Hepatocyte (in vitro differentiated cells): ENCODE measurements around the gene RNF130. TPM values are rescaled to one million over a fixed set of nuclear protein-coding genes. Genes with fewer than 3 reads are reported as not detected.

Experiments used
- DNase-seq: peaks from one replicate; pipeline ENCODE4 v3.0.0-alpha.2; 2016; ENCODE audit warnings: low spot score
- H2AFZ ChIP-seq: fragments of 200-600 bp; sonication (generic); 2 replicates; pipeline ENCODE4 v1.6.0; 2016; ENCODE audit warnings: antibody characterized with exemption, mild to moderate bottlenecking
- H3K27ac ChIP-seq: fragments of 200-600 bp; sonication (generic); 2 replicates; pipeline ENCODE4 v1.5.1; 2016; ENCODE audit warnings: mild to moderate bottlenecking
- H3K27me3 ChIP-seq: fragments of 200-600 bp; sonication (generic); 2 replicates; pipeline ENCODE4 v1.6.1; 2016
- H3K36me3 ChIP-seq: fragments of 200-600 bp; sonication (generic); replicated peaks from 2 replicates; pipeline ENCODE4 v1.5.1; 2016; ENCODE audit warnings: low read depth; ENCODE audit not compliant: insufficient read depth
- H3K4me1 ChIP-seq: fragments of 200-600 bp; sonication (generic); 2 replicates; pipeline ENCODE4 v1.5.1; 2016; ENCODE audit warnings: mild to moderate bottlenecking, moderate library complexity; ENCODE audit not compliant: insufficient read depth
- H3K4me2 ChIP-seq: fragments of 200-600 bp; sonication (generic); 2 replicates; pipeline ENCODE4 v1.6.0; 2016
- H3K4me3 ChIP-seq: fragments of 200-600 bp; sonication (generic); 2 replicates; pipeline ENCODE4 v1.5.1; 2016; ENCODE audit warnings: mild to moderate bottlenecking
- H3K79me2 ChIP-seq: fragments of 200-600 bp; sonication (generic); 2 replicates; pipeline ENCODE4 v1.6.0; 2017; ENCODE audit warnings: mild to moderate bottlenecking
- H3K9me2 ChIP-seq: fragments of 200-600 bp; sonication (generic); replicated peaks from 2 replicates; pipeline ENCODE4 v1.6.0; 2017; ENCODE audit warnings: mild to moderate bottlenecking; ENCODE audit not compliant: insufficient read depth
- H3K9me3 ChIP-seq: fragments of 200-600 bp; sonication (generic); 2 replicates; pipeline ENCODE4 v1.5.1; 2016; ENCODE audit warnings: low read depth, mild to moderate bottlenecking
- H4K20me1 ChIP-seq: fragments of 200-600 bp; sonication (generic); 2 replicates; pipeline ENCODE4 v1.6.0; 2016; ENCODE audit warnings: mild to moderate bottlenecking; ENCODE audit not compliant: insufficient read depth, poor library complexity, severe bottlenecking
- EZH2 ChIP-seq: fragments of 200-600 bp; sonication (generic); IDR thresholded peaks from 2 replicates; pipeline ENCODE4 v1.6.1; 2016; ENCODE audit warnings: antibody characterized with exemption, mild to moderate bottlenecking, borderline replicate concordance
- EZH2phosphoT487 ChIP-seq: fragments of 200-600 bp; sonication (generic); IDR thresholded peaks from one replicate; pipeline ENCODE4 v1.6.1; 2018; ENCODE audit warnings: antibody characterized with exemption, mild to moderate bottlenecking, low read depth, moderate library complexity; ENCODE audit not compliant: unreplicated experiment, severe bottlenecking
- WGBS: methylation state at CpG from one replicate; pipeline ENCODE4 v1.1.6; 2016; ENCODE audit warnings: low lambda C conversion rate; ENCODE audit errors: missing lambda C conversion rate; 5-methylcytosine and 5-hydroxymethylcytosine counted together
- polyA plus RNA-seq: library from polyadenylated mRNA; unstranded; fragments of >200 nt; fragmentation: Nextera tagmentation; extraction: Ambion mirVana; gene quantifications from 2 replicates; pipeline ENCODE4 v1.2.1, GENCODE V29; 2016
- total RNA-seq: library from RNA; depleted of rRNA; stranded (reverse); fragments of >200 nt; gene quantifications from 2 replicates; pipeline ENCODE4 v1.2.3, GENCODE V29; 2014
- TF ChIP-seq, protein P1 (sequence below): fragments of 200-600 bp; sonication (generic); IDR thresholded peaks from 2 replicates; pipeline ENCODE4 v1.5.1; 2016; ENCODE audit warnings: antibody characterized with exemption, mild to moderate bottlenecking; ENCODE audit not compliant: poor library complexity

The RNF130 gene
- total and polyA plus RNA-seq, 2 experiments from 2014 or later, result 42.4 to 64.9 TPM

DNA sequence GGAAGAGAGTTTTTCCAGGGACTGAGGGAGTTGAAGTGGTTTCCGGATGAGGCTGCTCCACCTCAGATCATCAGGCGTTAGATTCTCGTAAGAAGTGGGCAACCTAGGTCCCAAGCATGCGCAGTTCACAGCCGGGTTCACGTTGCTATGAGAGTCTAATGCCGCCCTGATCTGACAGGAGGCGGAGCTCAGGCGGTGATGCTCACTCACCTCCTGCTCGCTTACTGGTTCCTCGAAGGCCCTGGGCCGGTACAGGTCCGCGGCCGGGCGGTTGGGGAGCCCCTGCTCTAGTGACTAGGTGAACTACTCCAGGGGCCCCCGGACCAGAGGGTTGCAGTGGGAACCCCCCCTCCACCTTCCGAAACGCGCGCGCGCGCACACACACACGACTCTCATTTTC lies 997 bp upstream of the RNF130 start:
- Histone ChIP-seq H3K79me2 (peaks cover 32% of the 10 kb centered on the region), H3K9me2 (no peaks in the 10 kb centered on the region), H2AFZ (no peak overlapping the region), H3K27ac (peak overlapping the region; percentile 100), H3K27me3 (no peaks in the 10 kb centered on the region), H4K20me1 (peaks cover 28% of the 10 kb centered on the region), H3K4me1 (peaks cover 11% of the 10 kb centered on the region), H3K9me3 (no peaks in the 10 kb centered on the region), H3K36me3 (no peaks in the 10 kb centered on the region), H3K4me3 (no peak overlapping the region), H3K4me2 (peak overlapping the region; percentile 17)
- TF ChIP-seq EZH2phosphoT487, result no peak
- TF ChIP-seq, protein P1, sequence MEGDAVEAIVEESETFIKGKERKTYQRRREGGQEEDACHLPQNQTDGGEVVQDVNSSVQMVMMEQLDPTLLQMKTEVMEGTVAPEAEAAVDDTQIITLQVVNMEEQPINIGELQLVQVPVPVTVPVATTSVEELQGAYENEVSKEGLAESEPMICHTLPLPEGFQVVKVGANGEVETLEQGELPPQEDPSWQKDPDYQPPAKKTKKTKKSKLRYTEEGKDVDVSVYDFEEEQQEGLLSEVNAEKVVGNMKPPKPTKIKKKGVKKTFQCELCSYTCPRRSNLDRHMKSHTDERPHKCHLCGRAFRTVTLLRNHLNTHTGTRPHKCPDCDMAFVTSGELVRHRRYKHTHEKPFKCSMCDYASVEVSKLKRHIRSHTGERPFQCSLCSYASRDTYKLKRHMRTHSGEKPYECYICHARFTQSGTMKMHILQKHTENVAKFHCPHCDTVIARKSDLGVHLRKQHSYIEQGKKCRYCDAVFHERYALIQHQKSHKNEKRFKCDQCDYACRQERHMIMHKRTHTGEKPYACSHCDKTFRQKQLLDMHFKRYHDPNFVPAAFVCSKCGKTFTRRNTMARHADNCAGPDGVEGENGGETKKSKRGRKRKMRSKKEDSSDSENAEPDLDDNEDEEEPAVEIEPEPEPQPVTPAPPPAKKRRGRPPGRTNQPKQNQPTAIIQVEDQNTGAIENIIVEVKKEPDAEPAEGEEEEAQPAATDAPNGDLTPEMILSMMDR, result no peak
- no peak for DNase-seq
- 96% methylated on average over 19 of the region's 25 CpGs for WGBS

DNA sequence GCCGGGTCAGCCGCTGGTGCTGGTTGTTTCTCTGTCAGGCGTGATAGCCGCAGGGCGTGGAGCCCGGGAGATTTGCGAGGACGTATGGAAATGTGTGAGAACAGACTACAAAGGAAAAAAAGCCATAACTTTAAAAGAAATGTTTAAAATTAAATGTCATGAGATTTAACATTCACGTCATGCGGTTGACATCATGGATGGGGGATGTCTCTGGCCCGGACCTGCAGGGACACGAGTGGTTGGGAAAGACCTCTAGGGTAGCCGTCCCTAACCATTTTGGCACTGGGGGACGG lies 643 bp upstream of the RNF130 start:
- H3K4me3 ChIP-seq, result no peak overlapping the region
- H3K9me2 ChIP-seq, result no peaks in the 10 kb centered on the region
- peak overlapping the region; percentile 100 for H3K27ac ChIP-seq
- DNase-seq, result no peak
- no peaks in the 10 kb centered on the region for H3K9me3 ChIP-seq
- H3K36me3 ChIP-seq, result no peaks in the 10 kb centered on the region
- H3K79me2 ChIP-seq, result peaks cover 36% of the 10 kb centered on the region
- TF ChIP-seq EZH2 (no peak), EZH2phosphoT487 (no peak)
- TF ChIP-seq, protein P1, result no peak
- no peaks in the 10 kb centered on the region for H3K27me3 ChIP-seq
- 24% methylated on average over 13 of the region's 14 CpGs for WGBS
- peaks cover 29% of the 10 kb centered on the region for H4K20me1 ChIP-seq
- peaks cover 11% of the 10 kb centered on the region for H3K4me1 ChIP-seq
- peak overlapping the region; percentile 17 for H3K4me2 ChIP-seq
- H2AFZ ChIP-seq, result peak overlapping the region; percentile 7

DNA sequence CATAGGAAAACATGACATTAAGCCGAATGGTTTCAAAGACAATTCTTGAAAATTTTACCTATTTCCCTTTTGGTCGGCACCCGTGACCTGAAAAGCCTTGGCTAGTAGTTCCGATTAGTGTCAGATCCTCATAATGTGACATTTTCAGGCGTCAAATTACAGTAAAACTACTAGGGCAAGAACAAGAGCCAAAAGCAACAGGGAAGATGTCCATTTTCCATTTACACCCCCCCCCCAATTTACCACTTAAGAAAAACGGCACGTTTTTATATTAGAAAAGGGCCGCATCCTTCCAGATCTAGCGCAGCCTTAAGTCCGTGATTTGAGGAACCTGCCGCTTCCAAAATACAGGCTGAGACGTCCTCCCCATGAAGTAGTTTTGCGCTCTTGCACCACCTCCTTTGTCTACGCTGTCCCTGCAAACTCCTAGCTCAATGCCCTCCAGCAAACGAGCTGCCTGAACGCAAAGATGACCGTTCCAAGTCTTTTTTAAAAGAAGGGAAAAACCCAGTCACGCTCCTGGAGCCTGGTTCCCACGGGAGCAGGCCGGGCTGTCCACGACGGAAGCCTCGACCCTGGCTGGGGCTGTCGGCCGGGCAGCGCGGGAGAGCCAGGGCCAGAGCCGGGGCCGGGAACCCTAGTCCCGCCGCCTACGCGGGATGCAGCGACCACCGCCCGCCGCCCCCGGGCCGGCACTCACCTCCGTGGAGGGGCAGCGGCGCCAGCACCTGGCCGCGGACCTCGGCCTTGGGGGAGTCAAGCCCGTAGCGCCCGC lies 616 bp downstream of the RNF130 start:
- Histone ChIP-seq H3K4me2 (peak overlapping the region; percentile 69), H3K9me2 (no peaks in the 10 kb centered on the region), H2AFZ (peak overlapping the region; percentile 21), H3K9me3 (no peaks in the 10 kb centered on the region), H3K79me2 (peaks cover 48% of the 10 kb centered on the region), H3K36me3 (no peaks in the 10 kb centered on the region), H4K20me1 (peaks cover 29% of the 10 kb centered on the region), H3K27me3 (no peaks in the 10 kb centered on the region), H3K4me1 (peaks cover 11% of the 10 kb centered on the region), H3K4me3 (peak overlapping the region; percentile 17), H3K27ac (peak overlapping the region; percentile 78)
- DNase-seq, result peak; percentile 58
- TF ChIP-seq EZH2phosphoT487 (no peak), EZH2 (no peak)
- TF ChIP-seq, protein P1, result no peak
- WGBS, result 3% methylated on average over 48 of the region's 48 CpGs
